ENCODE results near the gene KRTAP5-2. TPM values are rescaled to one million over a fixed set of nuclear protein-coding genes. Genes with fewer than 3 reads are reported as not detected.

KRTAP5-2 gene
- total and polyA plus RNA-seq, 9 of the 15 experiments (the other 6 are each of a cell fraction or from before 2014, with no cell fraction given) = not detected

DNA sequence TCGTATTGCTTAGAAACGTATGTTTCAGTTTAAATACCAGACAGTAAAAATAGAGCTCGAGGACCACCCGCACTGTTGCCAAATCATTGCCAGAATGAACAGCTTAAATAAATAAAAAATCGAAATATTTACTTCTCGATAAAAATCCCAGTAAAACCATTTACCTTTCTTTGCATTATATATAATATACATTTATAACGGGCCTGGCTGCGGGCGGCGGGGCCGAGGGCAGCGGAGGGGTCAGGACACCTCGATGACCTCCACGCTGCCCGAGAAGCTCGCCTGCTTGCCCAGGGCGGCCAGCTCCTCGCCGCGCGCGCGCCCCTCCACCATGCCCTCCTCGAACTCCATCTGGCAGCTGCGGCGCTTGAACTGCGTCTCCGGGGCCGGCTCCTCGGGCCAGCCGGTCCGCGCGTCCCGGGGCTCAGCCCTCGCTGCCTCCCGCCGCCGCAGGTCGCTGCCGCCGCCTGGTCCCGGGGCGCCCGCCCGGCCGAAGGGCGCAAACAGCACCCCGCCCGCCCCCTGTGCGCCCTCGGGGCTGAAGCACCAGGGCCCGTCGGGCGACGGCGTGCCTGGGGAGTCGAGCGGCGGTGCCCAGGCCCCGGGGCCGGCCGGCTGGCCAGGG lies 41.7 kb downstream of the KRTAP5-2 start (continued):
- no peak for TF ChIP-seq MTA1 (IDR thresholded peaks at IDR 0.05; ENCODE audit: borderline replicate concordance)
- TF ChIP-seq CHD2 (IDR thresholded peaks at IDR 0.05; ENCODE audit: low read depth, low read length) = no peak
- TF ChIP-seq ETV6 (IDR thresholded peaks at IDR 0.05; ENCODE audit: borderline replicate concordance in 1 of 2, low read depth in 2 of 2, low read length in 1 of 2) = no peak
- TF ChIP-seq ETV6 (CRISPR knock-in tag; IDR thresholded peaks at IDR 0.05; ENCODE audit: borderline replicate concordance) = no peak

DNA sequence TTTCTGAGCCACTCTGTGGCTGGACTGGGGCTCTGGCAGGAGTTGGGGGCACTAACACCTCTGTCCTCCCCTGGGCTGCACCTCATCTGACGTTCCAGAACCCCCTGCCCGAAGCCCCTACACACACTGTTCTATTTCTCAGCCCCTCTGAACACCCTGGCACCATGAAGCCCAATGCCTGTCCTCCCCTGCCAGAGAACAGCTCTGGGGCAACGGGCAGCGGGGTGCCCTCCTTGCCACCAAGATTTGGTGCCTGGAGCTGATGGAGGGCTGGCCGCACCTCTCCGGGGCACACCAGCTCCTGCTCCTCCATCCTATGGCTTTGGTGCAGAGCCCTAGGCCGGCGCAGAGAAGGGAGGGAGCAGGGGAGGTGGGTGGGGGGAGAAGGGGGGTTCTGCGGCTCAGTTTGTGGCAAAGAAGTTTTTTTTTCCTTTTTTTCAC lies 42.4 kb downstream of the KRTAP5-2 start:
- H2AFZ ChIP-seq (ENCODE audit: low read depth, low read length) = no peak overlapping the region
- DNase-seq (ENCODE audit: extremely low read depth in 1 of 4, low spot score in 3 of 4) (no peak), ATAC-seq (no peak), FAIRE-seq (no peak)
- H3K4me1 ChIP-seq (replicated peaks in 1 of 2; ENCODE audit: control insufficient read depth in 2 of 2, insufficient read depth in 2 of 2, low read length in 2 of 2) = peaks cover 0 to 39% of the 10 kb centered on the region in 2 experiments; a peak in 1 of 5 replicates
- in situ Hi-C loops (cut with MboI) (no loop called here), intact Hi-C loops (cut with micrococcal nuclease) (no loop called here)
- ChIA-PET CTCF (ENCODE audit: low intra/inter-chr PET ratio) (no interaction called here), POLR2A (interaction anchor here (0.6 kb wide), 1 partner anchor 35 kb away, joined by 3 read pairs; no protein-coding TSS in a partner anchor)
- TF ChIP-seq KLF6 (CRISPR knock-in tag; IDR thresholded peaks at IDR 0.05; ENCODE audit: borderline replicate concordance) (no peak), ZZZ3 (IDR thresholded peaks at IDR 0.05) (no peak), EP300 (IDR thresholded peaks at IDR 0.05; ENCODE audit: low read length) (no peak), PHB2 (IDR thresholded peaks at IDR 0.05; ENCODE audit: low read depth) (no peak), POLR2B (IDR thresholded peaks at IDR 0.05; ENCODE audit: low read depth, partially characterized antibody) (no peak), ZNF212 (CRISPR knock-in tag; IDR thresholded peaks at IDR 0.05) (no peak), ETS2 (tag; IDR thresholded peaks at IDR 0.05; ENCODE audit: borderline replicate concordance, poor library complexity, severe bottlenecking) (no peak), ZNF217 (CRISPR knock-in tag; IDR thresholded peaks at IDR 0.05) (no peak), SMARCB1 (IDR thresholded peaks at IDR 0.05; ENCODE audit: insufficient read length, low read depth) (no peak), ZNF41 (CRISPR knock-in tag; conservative IDR thresholded peaks at IDR 0.05) (no peak), KLF1 (tag; IDR thresholded peaks at IDR 0.05) (no peak)
- TF ChIP-seq, protein P1, sequence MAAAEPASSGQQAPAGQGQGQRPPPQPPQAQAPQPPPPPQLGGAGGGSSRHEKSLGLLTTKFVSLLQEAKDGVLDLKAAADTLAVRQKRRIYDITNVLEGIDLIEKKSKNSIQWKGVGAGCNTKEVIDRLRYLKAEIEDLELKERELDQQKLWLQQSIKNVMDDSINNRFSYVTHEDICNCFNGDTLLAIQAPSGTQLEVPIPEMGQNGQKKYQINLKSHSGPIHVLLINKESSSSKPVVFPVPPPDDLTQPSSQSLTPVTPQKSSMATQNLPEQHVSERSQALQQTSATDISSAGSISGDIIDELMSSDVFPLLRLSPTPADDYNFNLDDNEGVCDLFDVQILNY (CRISPR knock-in tag; IDR thresholded peaks at IDR 0.05) = no peak
- H3K27me3 ChIP-seq (ENCODE audit: control insufficient read depth in 2 of 2, insufficient read depth in 2 of 2, low read length in 2 of 2) = peaks cover 0 to 18% of the 10 kb centered on the region in 2 experiments; a peak in 2 of 5 replicates
- no peaks in the 10 kb centered on the region for H3K36me3 ChIP-seq (ENCODE audit: control insufficient read depth, insufficient read depth, low read length)
- no peaks in the 10 kb centered on the region for H3K9me1 ChIP-seq (ENCODE audit: control insufficient read depth, insufficient read depth, low read length)
- no TSS peak for BruUV-seq (replicated peaks)
- H3K4me3 ChIP-seq = no peak overlapping the region
- no peaks in the 10 kb centered on the region for H3K9me3 ChIP-seq (replicated peaks; ENCODE audit: control insufficient read depth, insufficient read depth, low read depth, low read length)
- 50% methylated on average over 2 of the region's 9 CpGs for WGBS (ENCODE audit: insufficient coverage, low coverage, missing lambda C conversion rate)
- H3K9ac ChIP-seq (ENCODE audit: insufficient read depth in 1 of 2, low read depth in 2 of 2, low read length in 2 of 2) = no peak overlapping the region
- no peak overlapping the region for H3K27ac ChIP-seq (ENCODE audit: extremely low read depth, low read depth, low read length)
- H3K4me2 ChIP-seq (ENCODE audit: insufficient read depth, low read length) = no peak overlapping the region
- H4K20me1 ChIP-seq (replicated peaks; ENCODE audit: control insufficient read depth, insufficient read depth, low read length) = peaks cover 13% of the 10 kb centered on the region
- no peaks in the 10 kb centered on the region for H3K79me2 ChIP-seq (ENCODE audit: control insufficient read depth, insufficient read depth, low read length)

Measured in K562 (cell line).